ENCODE measurements around the gene TMEM129.
"Not testable (repeated sequence)": the region's sequence is repeated elsewhere in the genome, so short reads cannot be mapped to it uniquely, and the experiment has no call there.

TMEM129 gene

DNA sequence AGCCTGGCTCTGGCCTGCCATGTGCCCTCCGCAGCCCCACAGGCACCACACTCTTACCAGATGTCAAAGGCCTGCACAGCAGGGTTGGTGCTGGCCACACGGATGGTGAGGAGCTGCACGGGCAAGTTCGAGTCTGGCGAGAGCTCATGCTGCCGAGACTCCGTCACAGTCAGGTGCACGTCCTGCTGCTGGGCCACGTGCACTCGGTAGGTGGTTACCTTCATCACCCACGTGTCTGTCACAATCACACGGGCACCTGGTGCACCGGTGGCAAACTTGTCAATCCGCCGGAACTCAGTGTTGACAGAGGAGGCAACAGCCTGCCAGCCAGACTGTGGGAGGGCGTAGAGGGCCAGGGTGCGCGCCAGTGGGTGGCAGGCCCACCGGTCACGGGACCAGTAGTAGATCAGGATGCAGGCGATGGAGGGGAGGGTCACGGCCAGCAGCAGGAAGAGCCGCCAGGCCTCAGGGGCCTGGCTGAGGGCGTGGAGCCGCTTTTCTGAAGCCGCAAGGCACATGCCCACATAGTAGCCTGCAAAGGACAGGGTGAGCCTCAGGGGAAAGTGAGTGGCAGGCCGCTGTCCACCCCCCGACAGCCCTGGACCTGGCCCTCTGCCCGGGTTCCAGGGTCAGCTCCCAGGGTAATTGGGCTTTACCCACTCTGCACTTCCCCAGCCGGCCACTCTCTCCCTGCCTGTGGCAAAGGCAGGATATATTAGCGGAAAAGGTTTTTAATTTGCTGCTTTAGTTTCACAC lies 2.9 kb downstream of the TMEM129 start:
- no peak for DNase-seq

DNA sequence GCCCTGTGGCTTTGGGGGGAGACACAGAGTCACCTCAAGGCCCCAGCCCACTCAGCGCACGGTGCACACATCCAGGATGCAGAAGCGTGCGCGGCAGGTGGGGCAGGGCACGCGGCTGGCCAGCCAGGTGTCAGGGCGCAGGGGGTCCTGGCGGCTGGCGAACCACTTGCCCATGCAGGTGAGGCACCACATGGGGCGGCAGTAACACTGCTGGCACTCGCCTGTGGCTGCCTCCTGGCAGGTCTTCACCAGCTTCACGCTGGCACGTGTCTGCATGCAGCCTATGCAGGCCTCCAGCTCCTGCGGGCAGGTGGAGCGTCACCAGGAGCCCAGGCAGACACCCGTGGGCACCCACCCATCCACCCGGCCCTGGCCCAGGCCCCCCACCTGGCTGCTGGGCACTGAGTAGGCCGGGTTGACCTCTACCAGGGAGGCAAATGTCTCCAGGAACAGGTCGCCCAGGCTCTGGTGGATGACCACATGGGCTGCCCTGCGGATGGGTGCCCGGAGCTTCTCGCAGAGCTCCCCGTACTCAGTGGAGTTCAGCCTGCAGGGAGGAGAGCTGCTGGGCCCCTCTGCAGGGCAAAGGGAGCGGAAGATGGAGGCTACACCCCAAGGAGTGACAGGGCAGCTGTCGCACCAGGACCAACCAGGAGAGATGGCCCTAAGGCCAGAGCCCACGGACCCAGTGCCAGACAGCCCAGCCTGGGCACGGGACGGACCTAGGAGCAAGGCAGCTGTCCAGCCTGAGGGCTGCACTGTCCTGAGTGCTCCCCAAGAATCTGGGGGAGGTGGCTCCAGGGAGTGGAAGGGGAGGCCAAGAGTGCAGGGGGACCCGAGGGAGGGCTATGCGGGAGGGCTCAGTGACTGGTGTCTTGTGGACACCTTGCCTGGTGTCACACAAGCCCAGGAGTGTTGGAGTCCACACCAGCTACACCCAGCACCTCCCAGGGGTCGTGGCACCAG lies 3.7 kb downstream of the TMEM129 start:
- no peak for DNase-seq

DNA sequence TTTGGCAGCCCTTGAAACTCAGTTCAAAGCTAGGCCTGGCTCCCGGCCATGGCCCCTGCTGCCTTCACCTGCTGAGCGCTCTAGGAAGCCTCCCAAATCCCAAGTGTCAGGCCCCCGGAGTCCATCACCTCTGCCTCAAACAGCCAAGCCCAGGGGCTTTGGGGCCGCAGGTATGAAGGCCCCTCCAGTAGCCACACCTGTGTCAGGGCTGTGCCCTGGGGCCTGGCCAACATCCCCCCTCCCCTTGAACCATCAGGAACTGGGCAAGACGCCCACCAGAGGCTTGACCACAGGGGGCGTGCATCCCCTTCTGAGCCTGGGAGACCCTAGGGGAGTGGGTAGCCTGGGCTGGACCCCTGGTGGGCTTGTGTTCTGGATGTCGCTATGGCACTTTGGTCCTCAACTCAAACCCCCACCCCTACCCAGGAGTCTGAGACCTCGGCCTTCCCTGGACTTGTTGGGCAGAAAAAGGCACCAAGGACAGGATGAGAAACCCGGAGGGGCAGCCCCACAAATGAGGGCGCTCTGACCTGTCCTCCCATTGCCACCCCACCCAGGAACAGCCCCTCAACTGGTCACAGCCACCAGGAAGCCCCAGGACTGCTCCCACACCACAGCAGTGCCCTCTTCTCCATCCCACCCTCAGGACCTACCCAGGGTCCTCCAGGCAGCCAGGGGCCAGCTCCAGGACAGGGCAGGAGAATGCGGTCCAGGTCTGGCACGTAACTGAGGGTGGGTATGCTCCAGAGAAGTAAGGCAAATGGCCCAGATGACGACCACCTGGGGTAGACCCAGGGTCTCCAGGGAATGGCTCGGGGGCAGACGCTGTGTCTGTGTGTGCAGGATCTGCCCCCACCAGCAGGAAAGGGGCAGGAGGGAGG lies 4.8 kb downstream of the TMEM129 start:
- DNase-seq, result no peak

DNA sequence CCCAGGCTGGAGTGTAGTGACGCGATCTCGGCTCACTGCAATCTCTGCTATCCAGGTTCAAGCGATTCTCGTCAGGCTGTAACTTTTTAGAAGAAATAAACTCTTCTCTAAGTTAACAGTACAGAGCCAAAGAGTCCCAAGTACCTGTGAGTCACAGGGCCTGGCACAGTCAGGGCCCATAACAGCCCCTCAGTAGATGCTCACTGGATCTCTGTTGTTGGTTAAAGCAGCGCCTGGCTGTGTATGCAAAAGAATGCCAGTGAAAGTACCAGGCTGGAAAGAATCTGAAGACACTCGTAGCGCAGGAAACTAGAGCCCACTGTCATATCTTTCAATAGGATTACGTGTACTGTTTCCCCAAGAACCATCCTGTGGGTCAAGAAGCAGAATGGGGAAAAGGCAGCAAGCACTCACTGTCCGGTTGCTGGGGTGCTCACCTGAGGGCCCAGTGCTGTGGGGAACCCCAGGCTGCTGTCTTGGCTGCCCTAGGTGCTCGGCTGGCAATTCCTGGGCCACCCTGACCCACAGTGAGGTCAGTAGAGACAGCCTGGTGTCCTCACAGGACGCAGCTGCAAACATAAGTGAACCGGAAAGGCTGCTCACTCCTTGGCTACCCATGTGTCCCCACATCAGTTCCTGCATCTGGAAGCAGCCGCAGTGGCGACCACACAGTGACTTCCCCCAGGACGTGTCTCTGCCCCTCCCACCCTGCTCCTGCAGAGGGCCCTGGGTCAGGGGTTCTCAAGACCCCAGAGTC lies 5.9 kb downstream of the TMEM129 start:
- no peak for DNase-seq

DNA sequence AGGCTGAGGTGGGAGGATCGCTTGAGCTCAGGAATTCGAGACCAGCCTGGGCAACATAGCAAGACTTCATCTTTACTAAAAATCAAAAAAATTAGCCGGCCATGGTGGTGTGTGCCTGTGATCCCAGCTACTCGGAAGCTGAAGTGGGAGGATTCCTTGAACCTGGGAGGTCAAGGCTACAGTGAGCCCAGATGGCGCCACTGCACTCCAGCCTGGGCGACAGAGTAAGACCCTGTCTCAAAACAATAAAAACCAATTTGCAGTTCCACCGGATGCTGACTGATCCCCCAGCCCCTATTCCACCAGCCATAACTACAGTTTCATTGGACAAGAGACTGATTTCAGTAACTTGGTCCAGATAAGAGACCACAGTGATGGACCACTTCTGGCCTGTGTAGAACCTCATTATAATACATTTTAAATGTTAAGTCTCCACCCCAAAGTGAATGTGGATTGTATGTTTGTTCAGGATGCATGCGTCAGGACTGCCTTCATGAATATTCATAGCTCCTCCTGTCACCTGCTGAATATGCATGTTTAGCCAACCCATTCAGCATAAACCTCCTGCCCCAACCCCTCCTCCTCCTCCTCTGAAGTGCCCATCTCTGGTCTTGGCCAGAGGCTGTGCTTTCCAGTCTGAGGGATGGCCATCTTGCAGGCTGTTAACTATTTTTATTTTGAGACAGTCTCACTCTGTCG lies 6.7 kb downstream of the TMEM129 start:
- no peak for DNase-seq

DNA sequence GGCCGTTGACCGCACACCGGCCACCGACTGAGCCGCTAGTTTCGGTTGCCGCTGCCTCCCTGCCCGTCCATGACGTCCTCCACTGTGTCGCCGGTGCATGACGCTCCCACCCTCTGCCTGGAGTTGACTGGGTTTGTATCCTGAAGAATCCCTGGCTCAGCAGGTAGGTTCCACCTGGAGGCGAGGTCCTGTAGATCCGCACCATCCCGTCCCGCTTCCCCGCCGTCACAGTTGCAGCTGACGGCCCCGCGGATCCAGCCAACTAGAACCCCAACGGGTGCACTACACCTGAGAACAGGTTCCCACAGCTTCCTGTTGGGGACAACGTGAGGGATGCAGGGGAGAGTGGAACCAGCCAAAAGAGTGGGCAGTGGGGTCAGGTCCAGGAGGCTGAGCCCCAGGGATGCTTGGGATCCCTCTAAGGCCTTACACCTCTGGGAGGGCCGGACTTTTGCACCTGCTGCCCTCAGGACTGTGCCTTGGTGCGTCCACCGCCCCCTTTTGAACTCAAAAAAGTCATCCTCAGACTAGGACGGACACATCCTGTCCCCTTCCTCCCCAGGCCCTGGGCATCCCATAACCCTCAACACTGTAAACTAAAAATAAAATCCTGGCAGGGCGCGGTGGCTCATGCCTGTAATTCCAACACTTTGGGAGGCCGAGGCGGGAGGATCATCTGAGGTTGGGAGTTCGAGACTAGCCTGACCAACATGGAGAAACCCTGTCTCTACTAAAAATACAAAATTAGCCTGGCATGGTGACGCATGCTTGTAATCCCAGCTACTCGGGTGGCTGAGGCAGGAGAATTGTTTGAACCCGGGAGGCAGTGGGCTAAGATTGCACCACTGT lies 7.9 kb downstream of the TMEM129 start:
- no peak for DNase-seq

DNA sequence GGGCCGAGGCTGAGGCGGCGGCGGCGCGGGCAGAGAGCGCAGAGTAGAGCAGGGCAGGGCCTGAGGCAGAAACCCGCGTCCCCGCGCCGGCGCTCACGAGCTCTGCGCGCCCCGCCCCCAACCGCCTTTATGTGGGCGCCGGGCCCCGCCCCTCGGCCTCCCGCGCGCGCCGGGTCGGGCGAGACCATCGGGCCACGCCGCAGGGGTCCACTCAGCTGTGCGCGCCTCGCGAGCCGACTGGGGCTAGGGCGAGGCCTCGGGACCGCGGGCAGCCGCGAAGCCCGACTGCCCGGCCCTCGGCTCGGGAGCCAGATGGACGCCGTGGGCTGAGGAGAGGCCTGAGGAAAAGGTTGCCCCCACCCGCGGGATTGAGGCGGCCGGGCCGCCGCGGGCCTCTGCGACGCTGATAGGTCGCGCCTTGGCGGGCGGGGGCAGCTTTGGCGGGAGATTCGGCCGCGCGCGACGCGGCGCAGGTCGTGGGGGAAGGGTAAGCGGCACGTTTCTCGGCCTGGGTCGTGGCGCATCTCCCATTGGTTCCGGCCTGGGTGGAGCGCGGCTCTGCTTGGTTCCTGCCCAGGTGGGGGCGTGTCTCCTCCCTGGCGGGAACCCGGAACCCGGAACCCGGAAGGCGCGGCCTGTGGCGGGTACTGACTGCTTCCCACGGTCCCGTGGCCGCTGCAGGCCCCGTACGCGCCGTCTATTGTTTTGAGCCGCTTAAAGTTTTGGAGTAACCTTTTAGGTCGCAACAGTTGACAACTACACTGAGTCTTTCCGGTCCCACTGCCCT lies 8.7 kb downstream of the TMEM129 start, which contains the start of gene SLBP:
Gene SLBP, minus strand, starts transcription at position 104 of the 787 bp plus-strand sequence. CDS start 131 bp downstream, outside the sequence.
- DNase-seq, result peak; percentile 97

DNA sequence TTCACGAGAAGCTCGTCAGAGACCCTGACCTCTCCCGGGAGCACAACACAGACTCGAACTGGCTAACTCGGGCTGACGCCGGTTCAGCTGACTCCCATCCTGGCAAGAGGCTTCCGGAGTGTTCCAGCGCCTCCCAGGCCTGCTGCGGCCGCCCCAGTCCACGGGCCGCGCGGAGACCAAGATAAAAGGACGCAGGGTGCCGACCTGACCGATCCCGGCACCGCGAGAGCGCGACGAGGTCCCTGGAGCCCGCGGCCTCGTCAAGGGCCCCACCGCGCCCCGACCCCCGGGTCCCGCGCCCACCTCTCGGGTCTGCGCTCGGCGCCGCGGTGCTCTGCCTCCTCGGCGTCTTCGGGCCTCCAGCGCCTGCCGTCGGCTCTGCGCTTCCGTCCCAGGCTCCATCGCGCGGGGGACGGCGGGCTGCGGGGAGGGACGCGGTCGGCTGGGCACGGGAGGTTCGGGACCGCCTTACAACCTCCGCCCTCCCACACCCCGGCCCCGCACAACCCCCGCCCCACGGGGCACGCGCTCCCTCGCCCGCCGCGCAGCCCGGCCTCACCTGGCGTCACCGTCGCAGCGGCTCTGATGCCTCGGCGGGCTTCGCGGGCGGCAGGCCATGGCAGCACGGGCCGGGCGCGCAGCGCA lies 9.4 kb downstream of the TMEM129 start:
- DNase-seq, result no peak

DNA sequence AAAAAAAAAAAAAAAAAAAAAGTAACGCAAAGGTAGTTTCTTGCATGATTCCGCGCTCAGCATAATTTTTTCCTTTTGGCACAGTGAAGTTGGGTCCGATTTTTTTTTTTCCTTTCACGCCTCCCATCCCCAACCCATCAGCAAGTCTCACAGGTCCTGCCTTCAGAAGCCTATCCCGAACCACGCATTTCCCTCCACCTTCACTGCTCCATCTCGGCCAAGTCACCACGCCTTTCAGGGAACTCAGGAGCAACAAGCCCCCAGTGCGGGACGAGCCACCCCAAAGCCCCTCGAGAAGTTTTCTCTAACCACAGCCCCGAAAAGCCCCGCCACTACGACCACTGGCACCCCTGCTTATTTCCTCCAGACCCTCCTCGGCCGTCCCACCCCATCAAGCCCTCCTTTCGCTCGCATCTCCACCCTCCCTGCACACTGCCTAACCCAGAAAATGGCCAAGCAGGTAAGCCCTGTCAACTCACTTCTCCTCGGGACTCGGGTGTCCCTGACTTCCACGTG lies 10.0 kb downstream of the TMEM129 start:
- no peak for DNase-seq

DNA sequence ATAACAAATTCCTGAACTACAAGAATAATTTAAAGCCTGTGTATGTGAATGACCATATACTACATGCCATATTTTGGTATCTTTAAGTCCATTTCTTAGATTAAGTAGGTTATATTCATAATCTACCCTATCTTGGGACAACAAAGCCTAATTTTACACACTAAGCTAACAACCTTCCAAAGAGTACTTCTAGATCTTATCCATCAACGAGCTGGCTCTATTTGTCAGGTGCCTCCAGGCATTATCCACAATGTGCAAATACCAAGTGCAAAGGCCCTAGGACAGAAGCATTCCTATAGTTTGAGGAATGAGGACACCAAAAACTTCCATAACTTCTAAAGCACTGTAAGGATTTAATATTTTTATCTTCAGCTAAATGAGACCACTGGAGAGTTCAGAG lies 12.5 kb downstream of the TMEM129 start:
- no peak for DNase-seq

DNA sequence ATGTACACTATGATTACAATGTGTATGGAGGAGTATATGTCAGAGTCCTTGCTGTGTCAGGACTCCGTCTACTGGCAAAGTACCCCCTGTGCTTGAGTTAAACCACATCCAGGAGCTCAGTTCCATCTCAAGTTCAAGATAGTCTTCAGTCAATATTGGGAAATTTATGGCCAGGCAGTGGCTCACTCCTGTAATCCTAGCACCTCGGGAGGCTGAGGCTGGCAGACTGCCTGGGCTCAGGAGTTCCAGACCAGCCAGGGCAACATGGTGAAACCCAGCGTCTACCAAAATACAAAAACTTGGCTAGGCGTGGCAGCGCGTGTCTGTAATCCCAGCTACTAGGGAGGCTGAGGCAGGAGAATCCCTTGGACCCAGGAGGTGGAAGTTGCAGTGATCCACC lies 14.8 kb downstream of the TMEM129 start:
- no peak for DNase-seq

DNA sequence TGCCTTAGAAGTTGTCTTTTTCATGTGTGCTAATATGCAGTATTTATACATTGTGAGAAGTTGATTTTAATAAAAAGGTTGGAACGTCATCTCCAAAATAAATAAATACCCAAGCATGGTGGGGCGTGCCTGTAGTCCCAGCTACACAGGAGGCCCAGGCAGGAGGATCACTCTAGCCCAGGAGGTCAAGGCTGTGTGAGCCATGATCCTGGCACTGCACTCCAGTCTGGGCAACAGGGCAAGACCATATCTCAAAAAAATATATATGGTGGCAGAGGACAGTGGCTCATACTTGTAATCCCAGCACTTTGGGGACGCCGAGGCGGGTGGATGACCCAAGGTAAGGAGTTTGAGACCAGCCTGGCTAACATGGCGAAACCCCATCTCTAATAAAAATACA lies 15.4 kb downstream of the TMEM129 start:
- DNase-seq, result no peak

DNA sequence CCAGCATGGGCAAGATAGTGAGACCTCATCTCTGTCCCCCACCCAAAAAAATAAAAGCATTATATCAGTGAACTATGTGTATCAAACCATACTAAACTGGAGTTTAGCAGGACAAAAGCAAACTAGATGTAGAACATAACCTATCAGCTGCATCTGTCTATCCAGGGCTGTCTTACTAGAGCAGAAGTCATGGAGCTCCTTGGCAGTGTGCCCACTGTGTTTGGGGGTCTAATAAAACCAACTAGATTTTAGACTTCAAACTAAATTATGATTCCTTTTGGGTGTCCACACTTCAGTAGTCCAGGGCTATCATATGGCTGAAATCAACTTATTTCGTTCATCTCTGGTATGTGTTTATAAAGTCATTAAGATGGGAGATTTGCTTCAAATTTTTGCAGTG lies 17.3 kb downstream of the TMEM129 start:
- DNase-seq, result no peak

DNA sequence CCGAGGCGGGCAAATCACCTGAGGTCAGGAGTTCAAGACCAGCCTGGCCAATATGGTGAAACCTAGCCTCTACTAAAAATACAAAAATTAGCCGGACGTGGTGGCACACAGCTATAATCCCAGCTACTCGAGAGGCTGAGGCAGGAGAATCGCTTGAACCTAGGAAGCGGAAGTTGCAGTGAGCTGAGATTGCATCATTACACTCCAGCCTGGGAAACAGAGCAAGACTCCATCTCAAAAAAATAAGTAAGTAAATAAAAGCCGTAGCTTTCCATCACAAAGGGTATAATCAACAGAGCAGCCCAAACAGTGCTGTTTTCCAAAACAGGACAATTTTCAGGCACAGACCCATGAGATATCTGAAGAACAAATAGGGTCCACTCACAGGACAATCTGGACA lies 19.5 kb downstream of the TMEM129 start:
- not testable (repeated sequence) for DNase-seq

DNA sequence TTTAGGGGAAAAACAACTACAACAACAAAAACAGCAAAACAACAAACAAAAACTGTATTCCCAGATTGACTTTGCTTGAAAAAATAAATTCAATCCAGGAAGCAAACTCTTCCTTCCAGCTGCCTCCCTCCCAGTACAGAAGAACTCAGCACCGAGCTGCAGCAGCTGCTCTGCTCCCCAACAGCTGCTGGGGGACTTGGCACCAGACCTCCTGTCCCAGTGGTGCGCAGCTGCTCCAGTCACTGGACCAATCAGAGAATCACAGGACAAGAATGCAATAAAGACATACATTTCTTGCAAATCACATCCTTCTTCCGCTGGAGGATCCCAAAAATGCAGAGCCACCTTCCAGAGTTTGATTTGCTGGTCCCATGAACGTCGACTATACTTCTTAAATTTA lies 25.2 kb downstream of the TMEM129 start:
- no peak for DNase-seq

DNA sequence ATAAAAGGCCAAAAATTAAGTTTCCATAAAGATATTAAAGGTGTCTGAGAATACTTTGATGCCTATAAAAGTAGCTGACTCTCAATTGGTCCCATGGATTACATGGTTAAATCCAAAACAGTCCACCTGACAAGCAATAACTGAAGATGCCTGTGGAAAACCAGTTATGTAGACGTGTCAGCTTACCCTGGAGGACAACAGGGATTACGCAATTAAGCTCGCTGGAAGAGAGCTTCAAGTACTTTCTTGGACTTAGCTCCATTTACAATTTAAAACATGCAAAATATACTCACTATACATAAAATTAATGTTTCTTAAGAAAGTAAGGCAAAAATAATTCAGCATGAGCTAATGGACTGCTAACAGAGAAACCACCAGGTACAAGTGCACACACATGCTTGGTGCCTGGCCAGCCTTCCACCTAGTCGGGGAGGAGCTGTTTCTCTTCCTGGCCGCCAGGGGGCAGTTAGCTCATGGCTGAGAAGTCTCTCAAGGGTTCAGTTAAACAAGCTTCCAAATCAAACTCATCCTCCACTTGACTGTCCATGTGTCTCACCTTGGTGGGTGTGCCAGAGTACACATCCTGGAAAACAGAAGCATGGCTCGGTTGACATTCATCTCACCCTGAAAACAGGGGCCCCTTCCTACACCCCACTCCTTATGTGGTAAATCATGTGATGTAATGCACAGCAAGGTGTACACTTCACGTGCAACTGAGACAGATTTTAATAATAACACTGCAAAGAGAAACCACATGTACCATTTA lies 27.8 kb downstream of the TMEM129 start:
- DNase-seq, result peak; percentile 78

DNA sequence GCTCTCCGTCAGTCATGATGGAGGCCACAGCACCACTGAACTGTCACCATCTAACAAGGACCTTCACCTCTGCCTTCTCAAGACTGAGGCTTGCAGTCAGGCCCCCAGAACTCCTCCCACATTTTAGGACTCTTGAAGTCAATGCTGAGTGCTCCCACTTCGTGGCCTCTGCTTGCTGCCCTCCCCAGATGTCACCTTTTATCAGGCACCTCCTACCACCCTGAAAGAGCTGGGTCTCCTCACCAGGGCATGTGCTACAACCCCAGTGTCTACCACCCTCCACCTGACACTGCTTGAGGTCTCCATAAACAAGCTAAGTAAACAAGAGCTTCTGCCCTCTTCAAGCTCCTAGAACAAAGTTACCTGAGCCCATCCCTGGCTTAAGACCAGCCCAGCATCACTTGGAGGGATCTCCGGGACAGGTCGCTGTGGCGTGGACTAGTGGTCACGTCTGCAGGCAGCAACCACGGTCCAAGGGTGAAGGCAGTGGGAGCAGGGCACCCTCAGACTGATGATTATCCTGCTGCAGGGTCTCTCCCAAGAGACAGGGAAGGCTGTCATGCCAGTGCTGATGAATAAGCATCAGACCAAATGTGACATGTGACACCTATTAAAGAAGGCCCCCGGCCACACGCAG lies 29.3 kb downstream of the TMEM129 start:
- DNase-seq, result no peak

DNA sequence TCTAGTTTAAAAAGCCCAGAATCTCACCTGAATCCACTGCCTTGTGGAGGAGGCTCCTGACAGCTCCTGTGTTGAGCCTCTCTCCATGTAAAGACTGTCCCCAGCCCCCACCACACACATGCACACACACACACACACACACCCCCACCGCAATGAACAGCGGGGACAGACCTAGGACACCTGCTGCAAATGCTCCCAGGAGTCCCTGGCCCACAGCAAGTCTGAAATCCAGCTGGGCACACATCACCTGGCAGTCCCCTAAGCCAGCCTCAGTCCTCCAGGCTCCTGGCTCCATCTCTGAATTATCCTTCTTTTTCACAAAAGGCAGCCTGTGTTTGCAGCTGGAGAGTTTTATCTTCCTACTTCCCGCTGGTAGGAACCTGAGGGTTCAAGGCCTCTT lies 30.4 kb downstream of the TMEM129 start:
- no peak for DNase-seq

Data from activated T-cell treated with anti-CD3 and anti-CD28 coated beads, Interleukin-2, amount 50 U/mL, for 1 hour (primary cell).